Heart right ventricle (tissue), 16 donors: ENCODE results near the gene ZBTB7C. TPM values are rescaled to one million over a fixed set of nuclear protein-coding genes. Genes with fewer than 3 reads are reported as not detected.

ENCODE experiments used
- ATAC-seq, 8 donors: fragments of 200-7000 bp; cut with Tn5 transposase; one replicate each; pipeline ENCODE4 v1.9.1; 2020; ENCODE audit warnings: mild to moderate bottlenecking in 8 of 8, moderate library complexity in 8 of 8, moderate number of reproducible peaks in 1 of 8
- DNase-seq, 2 donors: peaks; one replicate each; pipeline ENCODE4 v3.0.0-alpha.2; 2020
- H3K27ac ChIP-seq, 10 donors: fragments of 200-600 bp; sonication (generic) in 2 of 10; one replicate each; pipeline versions ENCODE4 v1.5.0 to v1.8.0; 2020 to 2022; ENCODE audit warnings: mild to moderate bottlenecking in 3 of 10
- H3K27me3 ChIP-seq, 7 donors: fragments of 200-600 bp; one replicate each; pipeline ENCODE4 v1.8.0; 2021 to 2022; ENCODE audit warnings: mild to moderate bottlenecking in 2 of 7
- H3K36me3 ChIP-seq, 9 donors: fragments of 200-600 bp; sonication (generic) in 1 of 9; one replicate each; pipeline versions ENCODE4 v1.5.0 to v1.8.0; 2020 to 2022; ENCODE audit warnings: mild to moderate bottlenecking in 2 of 9
- H3K4me1 ChIP-seq, 9 donors: fragments of 200-600 bp; sonication (generic) in 1 of 9; one replicate each; pipeline versions ENCODE4 v1.5.0 to v1.8.0; 2020 to 2022; ENCODE audit warnings: mild to moderate bottlenecking in 4 of 9
- H3K4me3 ChIP-seq, 10 donors: fragments of 200-600 bp; sonication (generic) in 2 of 10; one replicate each; pipeline versions ENCODE4 v1.5.0 to v1.8.0; 2020 to 2022; ENCODE audit warnings: mild to moderate bottlenecking in 7 of 10, moderate library complexity in 2 of 10
- H3K9me3 ChIP-seq, 11 donors: fragments of 200-600 bp in 10 of 11; sonication (generic) in 2 of 11; one replicate each; pipeline versions ENCODE4 v1.5.0 to v1.8.0; 2013 to 2022; ENCODE audit warnings: mild to moderate bottlenecking in 2 of 11, control low read depth in 1 of 11, moderate library complexity in 1 of 11
- CTCF ChIP-seq, 9 donors: fragments of 200-600 bp; sonication (generic) in 2 of 9; IDR thresholded peaks; one replicate each; pipeline versions ENCODE4 v1.5.0 to v1.8.0; 2021 to 2022; ENCODE audit warnings: antibody characterized with exemption in 9 of 9, mild to moderate bottlenecking in 5 of 9, moderate library complexity in 1 of 9
- WGBS, 2 donors: extraction: QIAGEN DNeasy Blood & Tissue Kit; methylation state at CpG; one replicate each; pipeline ENCODE4 v1.1.7; 2013; ENCODE audit warnings: inconsistent platforms in 1 of 2; 5-methylcytosine and 5-hydroxymethylcytosine counted together
- intact Hi-C, 10 donors: fragments of 100-400 bp; cut with DNase I; formaldehyde crosslinking; loops; one replicate each; pipeline versions ENCODE4 v1.11.1 to v1.14.2; 2022
- polyA plus RNA-seq, 2 donors: library from polyadenylated mRNA; stranded (reverse); fragments of 200-250 nt; gene quantifications; one replicate each; pipeline ENCODE4 v1.2.3, GENCODE V29; 2013
- total RNA-seq, 10 donors: library from RNA; stranded (reverse); fragmentation: NEBNext Ultra II Directional in 3 of 10; extraction: Animal tissue kit (Norgen Biotek cat#: 25700) in 3 of 10; gene quantifications; one replicate each; pipeline versions ENCODE4 v1.2.1 to v1.2.4, GENCODE V29; 2021 to 2023
- donor health status: Arrhythmogenic right ventricular cardiomyopathy.
- donor health status: ischemic (EF 13 %, LVEDD 7.1; RV severe dilation, severe dysfunction).
- donor health status: healthy with polysubstance abuse.
- donor health status: DM: no; HTN: yes; CAD: no.
- donor health status: DM: no; HTN: no; CAD: no.
- donor health status: ischemic (EF 25% LVEDD 6.9; RV normal size, moderate dysfunction).
- donor health status: ischemic (EF 25% LVEDD 5.7; RV mildly dilated, moderate dysfunction).
- donor health status: healthy.
- donor health status: DM: yes; HTN: yes; CAD: no.
- donor health status: Ischemic cardiomyopathy.
- donor health status: ischemic (EF 35%, LVEDD 5.7; RV mildly dilated, moderate dysfunction).
- donor health status: nonischemic (EF 11% LVEDD 7.7; RV severe dilation, severe dysfunction).
- donor health status: DM: yes; HTN: yes; CAD: no.
- donor health status: PGD.
- donor health status: ischemic (EF 29% LVEDD 5.4; RV normal size, mild dysfunction).
- donor health status: nonischemic (EF 23%, LVEDD 6.1; RV moderate dilation, normal function).

ZBTB7C gene
- total and polyA plus RNA-seq, 12 donors: 0.49 to 6.3 (median 1.5) TPM

- DNase-seq (no peak), ATAC-seq (no peak)
- TF ChIP-seq CTCF (IDR thresholded peaks at IDR 0.05): no peak
- Histone ChIP-seq H3K4me3 (no peak overlapping the region), H3K9me3 (no peaks in the 10 kb centered on the region), H3K4me1 (no peaks in the 10 kb centered on the region), H3K27me3 (peaks cover 0 to 8% (median 0%) of the 10 kb centered on the region in 7 donors), H3K36me3 (no peaks in the 10 kb centered on the region), H3K27ac (no peak overlapping the region)
- intact Hi-C loops: loop anchor here in 1 of 10 donors (10.0 kb wide), 1 partner anchor 47 kb away; no protein-coding TSS in a partner anchor
- 92 to 95% methylated on average over 12 of the region's 12 CpGs for WGBS, 2 donors
Observed at GRCh38 chr18:48127606-48128005, 281.6 kb downstream of the ZBTB7C start.

- ATAC-seq (no peak), DNase-seq (no peak)
- Histone ChIP-seq H3K4me1 (no peaks in the 10 kb centered on the region), H3K27me3 (peaks cover 0 to 8% (median 0%) of the 10 kb centered on the region in 7 donors), H3K36me3 (no peaks in the 10 kb centered on the region), H3K27ac (no peak overlapping the region), H3K9me3 (no peaks in the 10 kb centered on the region), H3K4me3 (no peak overlapping the region)
- 76 to 92% methylated on average over 3 of the region's 3 CpGs for WGBS, 2 donors
- intact Hi-C loops: loop anchor here in 1 of 10 donors (10.0 kb wide), 1 partner anchor 49 kb away; no protein-coding TSS in a partner anchor
- no peak for TF ChIP-seq CTCF (IDR thresholded peaks at IDR 0.05)
Observed at GRCh38 chr18:48126240-48126639, 282.9 kb downstream of the ZBTB7C start.

GRCh38 chr18:48125724-48126123 is 283.5 kb downstream of the ZBTB7C start:
- WGBS, 2 donors: 76 to 79% methylated on average over 6 of the region's 6 CpGs
- H3K9me3 ChIP-seq: no peaks in the 10 kb centered on the region
- H3K4me3 ChIP-seq: no peak overlapping the region
- H3K27ac ChIP-seq: no peak overlapping the region
- ATAC-seq (peak in 2 of 8 donors; percentile 36 to 61), DNase-seq (no peak)
- TF ChIP-seq CTCF (IDR thresholded peaks at IDR 0.05): no peak
- H3K36me3 ChIP-seq: no peaks in the 10 kb centered on the region
- intact Hi-C loops: loop anchor here in 1 of 10 donors (10.0 kb wide), 1 partner anchor 49 kb away; no protein-coding TSS in a partner anchor
- no peaks in the 10 kb centered on the region for H3K4me1 ChIP-seq
- peaks cover 0 to 8% (median 0%) of the 10 kb centered on the region in 7 donors for H3K27me3 ChIP-seq

GRCh38 chr18:48124857-48125626 is 284.1 kb downstream of the ZBTB7C start:
- Histone ChIP-seq H3K36me3 (no peaks in the 10 kb centered on the region), H3K9me3 (no peaks in the 10 kb centered on the region), H3K4me3 (no peak overlapping the region), H3K4me1 (no peaks in the 10 kb centered on the region), H3K27me3 (peaks cover 0 to 8% (median 0%) of the 10 kb centered on the region in 7 donors), H3K27ac (no peak overlapping the region)
- DNase-seq (no peak), ATAC-seq (peak in 1 of 8 donors; percentile 11)
- intact Hi-C loops: loop anchor here in 1 of 10 donors (10.0 kb wide), 1 partner anchor 50 kb away; no protein-coding TSS in a partner anchor
- no peak for TF ChIP-seq CTCF (IDR thresholded peaks at IDR 0.05)
- 59 to 68% methylated on average over 10 of the region's 10 CpGs for WGBS, 2 donors
